Activated naive CD4-positive, alpha-beta T cell treated with anti-CD3 and anti-CD28 coated beads, Interleukin-2, amount 50 U/mL, for 72 hours (primary cell): ENCODE data around the gene ST3GAL3. TPM values are rescaled to one million over a fixed set of nuclear protein-coding genes. Genes with fewer than 3 reads are reported as not detected.
A peak's percentile ranks its signal among the peaks of the same experiment; 100 is the strongest.

ENCODE experiments used
- ATAC-seq, 2 donors: fragments of 150-1000 bp; cut with Tn5 transposase; 2 replicates each; pipeline ENCODE4 v1.10.0; 2021; ENCODE audit warnings: mild to moderate bottlenecking in 2 of 2, moderate library complexity in 2 of 2
- DNase-seq, 2 donors: peaks; one replicate each; pipeline ENCODE4 v3.0.0; 2021 to 2022; ENCODE audit warnings: low spot score in 2 of 2
- H3K27ac Mint-ChIP-seq, 2 donors: one replicate each; pipeline ENCODE4 v1.8.0; 2022; ENCODE audit warnings: mild to moderate bottlenecking in 2 of 2, mixed read lengths in 2 of 2
- H3K36me3 Mint-ChIP-seq, 2 donors: one replicate each; pipeline ENCODE4 v1.8.0; 2022; ENCODE audit warnings: mixed read lengths in 2 of 2
- H3K9me3 Mint-ChIP-seq, 2 donors: one replicate each; pipeline ENCODE4 v1.8.0; 2022; ENCODE audit warnings: mixed read lengths in 2 of 2
- total RNA-seq, 2 donors: library from RNA; stranded (reverse); gene quantifications; one replicate each; pipeline ENCODE4 v1.2.3, GENCODE V29; 2022

The ST3GAL3 gene
- total RNA-seq, 2 donors from 2014 or later: 21.8 to 22.3 TPM

GRCh38 chr1:43841321-43842174 is 134.2 kb downstream of the ST3GAL3 start:
- DNase-seq: no peak
- Mint-ChIP-seq H3K36me3 (peaks cover 28 to 41% of the 10 kb centered on the region in 2 donors), H3K27ac (no peak overlapping the region), H3K9me3 (peaks cover 5 to 8% of the 10 kb centered on the region in 2 donors)
- ATAC-seq: no peak

GRCh38 chr1:43842175-43842498 is 134.8 kb downstream of the ST3GAL3 start:
- no peak for ATAC-seq
- Mint-ChIP-seq H3K27ac (no peak overlapping the region), H3K9me3 (peaks cover 5 to 8% of the 10 kb centered on the region in 2 donors), H3K36me3 (peaks cover 28 to 41% of the 10 kb centered on the region in 2 donors)
- no peak for DNase-seq

- Mint-ChIP-seq H3K36me3 (peaks cover 28 to 36% of the 10 kb centered on the region in 2 donors), H3K9me3 (peaks cover 5 to 8% of the 10 kb centered on the region in 2 donors), H3K27ac (no peak overlapping the region)
- ATAC-seq (no peak), DNase-seq (no peak)
Measured at GRCh38 chr1:43843684-43844083, 136.3 kb downstream of the ST3GAL3 start.

- peaks cover 28 to 36% of the 10 kb centered on the region in 2 donors for H3K36me3 Mint-ChIP-seq
- ATAC-seq: no peak
- no peak for DNase-seq
- peaks cover 5 to 8% of the 10 kb centered on the region in 2 donors for H3K9me3 Mint-ChIP-seq
- no peak overlapping the region for H3K27ac Mint-ChIP-seq
Measured at GRCh38 chr1:43844114-43844513, 136.8 kb downstream of the ST3GAL3 start.

- H3K9me3 Mint-ChIP-seq: peaks cover 0 to under 1% of the 10 kb centered on the region in 2 donors
- no peak for DNase-seq
- ATAC-seq: peak in 1 of 2 donors; percentile 90
- H3K36me3 Mint-ChIP-seq: peaks cover 8 to 15% of the 10 kb centered on the region in 2 donors
- H3K27ac Mint-ChIP-seq: no peak overlapping the region
Measured at GRCh38 chr1:43847290-43847689, 140.0 kb downstream of the ST3GAL3 start.

- ATAC-seq: no peak
- H3K27ac Mint-ChIP-seq: no peak overlapping the region
Measured at GRCh38 chr1:43847882-43848281, 140.5 kb downstream of the ST3GAL3 start.

GRCh38 chr1:43849670-43850069 is 142.3 kb downstream of the ST3GAL3 start:
- Mint-ChIP-seq H3K9me3 (no peaks in the 10 kb centered on the region), H3K27ac (no peak overlapping the region), H3K36me3 (peaks cover 0 to 3% of the 10 kb centered on the region in 2 donors)
- ATAC-seq (no peak), DNase-seq (no peak)

More at GRCh38 chr1:43847882-43848281, 140.5 kb downstream of the ST3GAL3 start:
- DNase-seq: no peak
- H3K36me3 Mint-ChIP-seq: peaks cover 3 to 9% of the 10 kb centered on the region in 2 donors
- H3K9me3 Mint-ChIP-seq: no peaks in the 10 kb centered on the region

- peaks cover 0 to 8% of the 10 kb centered on the region in 2 donors for H3K36me3 Mint-ChIP-seq
- ATAC-seq (no peak), DNase-seq (no peak)
- H3K27ac Mint-ChIP-seq: no peak overlapping the region
- H3K9me3 Mint-ChIP-seq: no peaks in the 10 kb centered on the region
Measured at GRCh38 chr1:43850591-43851233, 143.4 kb downstream of the ST3GAL3 start.

GRCh38 chr1:43851561-43852338 is 144.4 kb downstream of the ST3GAL3 start:
- ATAC-seq (no peak), DNase-seq (no peak)
- no peak overlapping the region for H3K27ac Mint-ChIP-seq
- H3K36me3 Mint-ChIP-seq: peaks cover 0 to 8% of the 10 kb centered on the region in 2 donors
- no peaks in the 10 kb centered on the region for H3K9me3 Mint-ChIP-seq

- Mint-ChIP-seq H3K36me3 (peaks cover 0 to 8% of the 10 kb centered on the region in 2 donors), H3K27ac (no peak overlapping the region), H3K9me3 (no peaks in the 10 kb centered on the region)
- DNase-seq (no peak), ATAC-seq (peak; percentile 9 to 40)
Measured at GRCh38 chr1:43853161-43853921, 146.0 kb downstream of the ST3GAL3 start.

GRCh38 chr1:43854473-43854872 is 147.1 kb downstream of the ST3GAL3 start:
- H3K36me3 Mint-ChIP-seq: peaks cover 0 to 8% of the 10 kb centered on the region in 2 donors
- no peaks in the 10 kb centered on the region for H3K9me3 Mint-ChIP-seq
- H3K27ac Mint-ChIP-seq: no peak overlapping the region
- ATAC-seq (no peak), DNase-seq (no peak)

GRCh38 chr1:43856188-43856587 is 148.9 kb downstream of the ST3GAL3 start:
- DNase-seq: no peak
- Mint-ChIP-seq H3K27ac (no peak overlapping the region), H3K36me3 (peaks cover 0 to 8% of the 10 kb centered on the region in 2 donors), H3K9me3 (no peaks in the 10 kb centered on the region)
- ATAC-seq: no peak

- DNase-seq: no peak
- Mint-ChIP-seq H3K27ac (no peak overlapping the region), H3K9me3 (no peaks in the 10 kb centered on the region), H3K36me3 (peaks cover 0 to 8% of the 10 kb centered on the region in 2 donors)
- no peak for ATAC-seq
Measured at GRCh38 chr1:43857163-43857562, 149.8 kb downstream of the ST3GAL3 start.

GRCh38 chr1:43858324-43858723 is 151.0 kb downstream of the ST3GAL3 start:
- no peak overlapping the region for H3K27ac Mint-ChIP-seq
- DNase-seq (no peak), ATAC-seq (no peak)
- no peaks in the 10 kb centered on the region for H3K9me3 Mint-ChIP-seq
- peaks cover 0 to 8% of the 10 kb centered on the region in 2 donors for H3K36me3 Mint-ChIP-seq

GRCh38 chr1:43861337-43861736 is 154.0 kb downstream of the ST3GAL3 start:
- no peak for DNase-seq
- no peaks in the 10 kb centered on the region for H3K36me3 Mint-ChIP-seq
- no peak for ATAC-seq
- H3K9me3 Mint-ChIP-seq: no peaks in the 10 kb centered on the region
- H3K27ac Mint-ChIP-seq: no peak overlapping the region

- Mint-ChIP-seq H3K9me3 (no peaks in the 10 kb centered on the region), H3K27ac (no peak overlapping the region), H3K36me3 (no peaks in the 10 kb centered on the region)
- ATAC-seq (no peak), DNase-seq (no peak)
Measured at GRCh38 chr1:43861988-43862735, 154.8 kb downstream of the ST3GAL3 start.
